Nephron progenitor cell (in vitro differentiated cells): ENCODE results near the gene CCDC57.

Experiments
- DNase-seq: peaks from one replicate; pipeline ENCODE4 v3.0.0; 2021
- H3K27ac Mint-ChIP-seq: 2 replicates; pipeline ENCODE4 v1.8.0; 2021; ENCODE audit warnings: mild to moderate bottlenecking, moderate library complexity, mixed read lengths
- H3K27me3 Mint-ChIP-seq: 2 replicates; pipeline ENCODE4 v1.8.0; 2021; ENCODE audit warnings: mild to moderate bottlenecking, low read depth, mixed read lengths; ENCODE audit not compliant: poor library complexity
- H3K36me3 Mint-ChIP-seq: 2 replicates; pipeline ENCODE4 v1.8.0; 2021; ENCODE audit warnings: low read depth, mixed read lengths
- H3K4me1 Mint-ChIP-seq: 2 replicates; pipeline ENCODE4 v1.8.0; 2021; ENCODE audit warnings: mixed read lengths
- H3K4me3 Mint-ChIP-seq: 2 replicates; pipeline ENCODE4 v1.8.0; 2021; ENCODE audit warnings: mild to moderate bottlenecking, moderate library complexity, mixed read lengths
- H3K9me3 Mint-ChIP-seq: 2 replicates; pipeline ENCODE4 v1.8.0; 2021; ENCODE audit warnings: mild to moderate bottlenecking, moderate library complexity, mixed read lengths
- TF ChIP-seq, protein P1 (sequence below): fragments of 200-600 bp; sonication (generic); IDR thresholded peaks from 2 replicates; pipeline ENCODE4 v1.5.0; 2021; ENCODE audit warnings: antibody characterized with exemption

The CCDC57 gene

DNA sequence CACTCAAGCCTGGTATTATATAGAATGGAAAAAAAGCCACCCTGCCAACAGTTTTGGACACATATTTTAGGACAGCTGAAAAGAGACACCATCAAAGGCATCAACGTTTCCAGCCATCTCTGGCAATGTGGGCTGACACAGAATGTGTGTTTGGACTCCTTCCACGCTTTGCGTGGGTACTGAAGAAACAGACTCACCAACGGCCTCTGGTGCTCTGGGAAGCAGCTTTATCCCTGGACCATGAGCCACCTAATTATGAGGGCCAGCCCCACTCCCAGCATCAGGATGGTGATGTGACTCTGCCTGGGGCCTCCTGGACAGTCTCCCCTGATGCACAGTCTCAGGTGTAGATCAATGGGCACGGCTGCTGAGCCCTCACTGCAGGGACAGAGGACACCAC lies 27.9 kb downstream of the CCDC57 start:
- H3K4me3 Mint-ChIP-seq = no peak overlapping the region
- peaks cover 3% of the 10 kb centered on the region for H3K27me3 Mint-ChIP-seq
- H3K36me3 Mint-ChIP-seq = peaks cover 41% of the 10 kb centered on the region
- peaks cover 9% of the 10 kb centered on the region for H3K4me1 Mint-ChIP-seq
- DNase-seq = no peak
- TF ChIP-seq, protein P1, sequence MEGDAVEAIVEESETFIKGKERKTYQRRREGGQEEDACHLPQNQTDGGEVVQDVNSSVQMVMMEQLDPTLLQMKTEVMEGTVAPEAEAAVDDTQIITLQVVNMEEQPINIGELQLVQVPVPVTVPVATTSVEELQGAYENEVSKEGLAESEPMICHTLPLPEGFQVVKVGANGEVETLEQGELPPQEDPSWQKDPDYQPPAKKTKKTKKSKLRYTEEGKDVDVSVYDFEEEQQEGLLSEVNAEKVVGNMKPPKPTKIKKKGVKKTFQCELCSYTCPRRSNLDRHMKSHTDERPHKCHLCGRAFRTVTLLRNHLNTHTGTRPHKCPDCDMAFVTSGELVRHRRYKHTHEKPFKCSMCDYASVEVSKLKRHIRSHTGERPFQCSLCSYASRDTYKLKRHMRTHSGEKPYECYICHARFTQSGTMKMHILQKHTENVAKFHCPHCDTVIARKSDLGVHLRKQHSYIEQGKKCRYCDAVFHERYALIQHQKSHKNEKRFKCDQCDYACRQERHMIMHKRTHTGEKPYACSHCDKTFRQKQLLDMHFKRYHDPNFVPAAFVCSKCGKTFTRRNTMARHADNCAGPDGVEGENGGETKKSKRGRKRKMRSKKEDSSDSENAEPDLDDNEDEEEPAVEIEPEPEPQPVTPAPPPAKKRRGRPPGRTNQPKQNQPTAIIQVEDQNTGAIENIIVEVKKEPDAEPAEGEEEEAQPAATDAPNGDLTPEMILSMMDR = no peak
- no peaks in the 10 kb centered on the region for H3K9me3 Mint-ChIP-seq
- H3K27ac Mint-ChIP-seq = no peak overlapping the region

DNA sequence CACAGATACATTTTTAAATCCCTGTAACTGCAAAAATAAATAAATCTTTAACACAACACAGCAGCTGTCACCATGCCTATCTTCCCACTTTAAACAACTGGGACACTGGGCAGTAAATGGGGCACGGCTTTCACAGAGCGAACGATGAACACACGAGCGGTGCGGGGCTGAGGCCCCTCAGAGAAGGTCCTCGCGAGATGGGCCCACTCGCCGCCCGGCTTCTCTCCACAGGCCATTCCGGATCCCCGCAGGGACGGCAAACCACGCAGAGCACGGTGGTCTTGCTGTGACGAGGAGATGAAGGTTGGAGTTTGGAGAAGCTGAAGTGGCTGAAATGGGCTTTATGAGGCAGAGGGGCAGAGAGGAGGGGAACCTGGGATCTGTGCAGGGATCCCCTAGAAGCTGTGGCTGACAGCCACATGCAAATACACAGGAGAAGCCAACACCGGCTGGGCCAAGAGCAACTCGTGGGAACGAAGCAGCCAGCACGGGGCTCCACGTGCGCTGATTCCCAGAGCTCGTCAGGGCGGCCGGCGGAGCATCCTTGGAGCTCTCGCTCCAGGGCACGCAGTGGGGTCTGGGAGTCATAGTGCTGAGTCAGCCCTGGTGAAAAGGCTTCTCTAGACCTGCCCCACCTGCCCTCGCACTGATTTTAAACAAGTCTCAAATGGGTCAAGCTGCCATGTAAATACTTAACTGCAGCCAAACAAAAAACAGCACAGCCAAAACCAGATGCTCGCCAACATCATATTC lies 31.7 kb downstream of the CCDC57 start:
- Mint-ChIP-seq H3K9me3 (no peaks in the 10 kb centered on the region), H3K36me3 (peaks cover 41% of the 10 kb centered on the region), H3K4me1 (peaks cover 43% of the 10 kb centered on the region), H3K4me3 (no peak overlapping the region), H3K27me3 (peaks cover 5% of the 10 kb centered on the region), H3K27ac (peak overlapping the region; percentile 29)
- TF ChIP-seq, protein P1 = no peak
- DNase-seq = no peak

- H3K9me3 Mint-ChIP-seq = no peaks in the 10 kb centered on the region
Observed at GRCh38 chr17:82179946-82180475, 32.6 kb downstream of the CCDC57 start.

GRCh38 chr17:82179412-82179811 lies 33.2 kb downstream of the CCDC57 start:
- H3K27me3 Mint-ChIP-seq = peaks cover 5% of the 10 kb centered on the region
- no peaks in the 10 kb centered on the region for H3K9me3 Mint-ChIP-seq
- DNase-seq = no peak
- H3K4me3 Mint-ChIP-seq = no peak overlapping the region
- peaks cover 37% of the 10 kb centered on the region for H3K36me3 Mint-ChIP-seq
- TF ChIP-seq, protein P1 = no peak
- H3K27ac Mint-ChIP-seq = no peak overlapping the region
- H3K4me1 Mint-ChIP-seq = peaks cover 58% of the 10 kb centered on the region

More at GRCh38 chr17:82179946-82180475, 32.6 kb downstream of the CCDC57 start:
- Mint-ChIP-seq H3K4me1 (peaks cover 52% of the 10 kb centered on the region), H3K27ac (no peak overlapping the region), H3K27me3 (peaks cover 5% of the 10 kb centered on the region), H3K36me3 (peaks cover 43% of the 10 kb centered on the region), H3K4me3 (no peak overlapping the region)
- TF ChIP-seq, protein P1 = no peak
- no peak for DNase-seq

DNA sequence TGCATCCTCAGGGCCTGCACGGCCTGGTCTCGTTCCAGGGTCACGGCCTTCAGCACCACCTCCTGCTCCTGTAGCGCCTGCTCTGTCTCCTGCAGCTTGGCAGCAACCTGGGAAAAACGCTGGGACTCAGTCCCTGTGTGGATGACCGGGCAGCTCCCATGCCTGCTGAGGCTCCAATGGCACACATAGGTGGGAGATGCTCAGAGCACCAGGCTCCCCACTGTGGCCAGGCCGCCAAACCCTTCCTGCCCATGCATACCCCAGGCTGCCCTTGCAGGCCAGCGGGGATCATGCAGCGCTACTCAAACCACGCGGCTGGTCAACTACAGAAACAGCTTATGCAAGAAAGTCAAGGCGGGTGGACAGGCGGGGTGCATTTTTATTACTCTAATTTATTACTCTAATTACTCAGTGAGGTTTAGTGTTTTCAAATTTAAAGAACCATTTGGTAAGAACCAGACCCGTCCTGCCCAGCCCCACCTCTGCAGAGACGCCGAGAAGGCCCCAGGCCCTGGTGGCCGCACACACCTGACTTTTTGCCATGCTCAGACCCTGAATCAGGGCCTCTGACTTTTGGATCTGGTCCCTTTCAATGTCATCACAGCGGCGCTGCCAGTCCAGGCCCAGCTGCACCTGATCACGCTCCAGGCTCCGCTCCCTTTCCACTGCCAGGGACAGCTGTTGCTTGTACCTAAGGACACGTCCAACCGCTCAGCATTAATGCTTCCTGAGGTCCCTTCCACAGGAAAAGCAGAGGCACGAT lies 34.0 kb downstream of the CCDC57 start:
- H3K9me3 Mint-ChIP-seq = no peaks in the 10 kb centered on the region
- TF ChIP-seq, protein P1 = no peak
- H3K4me3 Mint-ChIP-seq = no peak overlapping the region
- peaks cover 30% of the 10 kb centered on the region for H3K36me3 Mint-ChIP-seq
- no peak for DNase-seq
- H3K27me3 Mint-ChIP-seq = peaks cover 5% of the 10 kb centered on the region
- no peak overlapping the region for H3K27ac Mint-ChIP-seq
- peaks cover 66% of the 10 kb centered on the region for H3K4me1 Mint-ChIP-seq
